22Rv1 (cell line): ENCODE data around the gene ARID1B.

Source experiments
- ZFX ChIP-seq: fragments of 450-650 bp; IDR thresholded peaks from 2 replicates; pipeline ENCODE4 v1.6.1; 2017; ENCODE audit warnings: antibody characterized with exemption, borderline replicate concordance
- TF ChIP-seq, protein P1 (sequence below): fragments of 450-650 bp; IDR thresholded peaks from 2 replicates; pipeline ENCODE4 v1.5.1; 2017; ENCODE audit warnings: mild to moderate bottlenecking

DNA sequence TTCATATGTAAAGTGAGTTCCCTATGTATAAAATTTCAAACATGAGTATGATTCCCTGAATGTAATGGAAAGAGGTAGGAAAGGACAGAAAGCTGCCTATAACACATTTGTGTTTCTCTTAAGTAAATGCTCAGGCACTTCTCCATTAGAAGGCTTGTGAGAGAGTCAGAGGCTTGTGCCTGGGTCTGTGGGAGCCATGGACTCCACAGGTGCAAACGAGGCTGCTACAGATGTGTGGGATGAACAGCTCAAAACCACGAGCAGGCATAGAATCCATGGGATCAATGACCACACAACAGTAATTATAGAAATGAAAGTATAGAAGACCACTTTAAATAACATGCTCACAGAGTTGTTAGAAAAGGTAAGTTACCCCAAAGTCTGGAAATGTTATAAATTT is 134.4 kb downstream of the ARID1B start:
- TF ChIP-seq, protein P1, sequence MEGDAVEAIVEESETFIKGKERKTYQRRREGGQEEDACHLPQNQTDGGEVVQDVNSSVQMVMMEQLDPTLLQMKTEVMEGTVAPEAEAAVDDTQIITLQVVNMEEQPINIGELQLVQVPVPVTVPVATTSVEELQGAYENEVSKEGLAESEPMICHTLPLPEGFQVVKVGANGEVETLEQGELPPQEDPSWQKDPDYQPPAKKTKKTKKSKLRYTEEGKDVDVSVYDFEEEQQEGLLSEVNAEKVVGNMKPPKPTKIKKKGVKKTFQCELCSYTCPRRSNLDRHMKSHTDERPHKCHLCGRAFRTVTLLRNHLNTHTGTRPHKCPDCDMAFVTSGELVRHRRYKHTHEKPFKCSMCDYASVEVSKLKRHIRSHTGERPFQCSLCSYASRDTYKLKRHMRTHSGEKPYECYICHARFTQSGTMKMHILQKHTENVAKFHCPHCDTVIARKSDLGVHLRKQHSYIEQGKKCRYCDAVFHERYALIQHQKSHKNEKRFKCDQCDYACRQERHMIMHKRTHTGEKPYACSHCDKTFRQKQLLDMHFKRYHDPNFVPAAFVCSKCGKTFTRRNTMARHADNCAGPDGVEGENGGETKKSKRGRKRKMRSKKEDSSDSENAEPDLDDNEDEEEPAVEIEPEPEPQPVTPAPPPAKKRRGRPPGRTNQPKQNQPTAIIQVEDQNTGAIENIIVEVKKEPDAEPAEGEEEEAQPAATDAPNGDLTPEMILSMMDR = no peak
- TF ChIP-seq ZFX = no peak
